CD4-positive, alpha-beta T cell treated with Interleukin-15 for 4 hours (primary cell): ENCODE data around the gene SYT1.
"Not testable (repeated sequence)": the region's sequence is repeated elsewhere in the genome, so short reads cannot be mapped to it uniquely, and the experiment has no call there.

Source experiments
- DNase-seq: peaks from one replicate; pipeline ENCODE4 v3.0.0-alpha.2; 2020; ENCODE audit warnings: low spot score

The SYT1 gene

DNA sequence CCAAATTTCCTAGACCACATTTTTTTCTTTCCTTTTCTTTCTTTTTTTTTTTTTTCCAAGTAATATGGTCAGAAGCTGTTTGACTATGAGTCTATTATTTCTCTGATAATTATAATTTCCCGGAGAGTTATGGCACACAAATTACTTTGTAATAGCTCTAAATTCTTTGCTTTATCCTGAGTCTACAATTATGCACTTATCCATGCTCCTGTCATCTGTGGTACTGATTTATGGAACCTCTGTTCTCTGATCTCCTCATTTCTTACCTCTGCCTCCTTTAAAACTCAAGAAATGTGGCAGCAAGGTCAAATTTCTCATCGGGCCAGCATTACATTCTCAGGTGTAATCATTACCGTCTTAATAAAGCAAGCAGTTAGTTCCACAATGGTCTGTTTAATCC lies 544.1 kb downstream of the SYT1 start:
- DNase-seq = no peak

DNA sequence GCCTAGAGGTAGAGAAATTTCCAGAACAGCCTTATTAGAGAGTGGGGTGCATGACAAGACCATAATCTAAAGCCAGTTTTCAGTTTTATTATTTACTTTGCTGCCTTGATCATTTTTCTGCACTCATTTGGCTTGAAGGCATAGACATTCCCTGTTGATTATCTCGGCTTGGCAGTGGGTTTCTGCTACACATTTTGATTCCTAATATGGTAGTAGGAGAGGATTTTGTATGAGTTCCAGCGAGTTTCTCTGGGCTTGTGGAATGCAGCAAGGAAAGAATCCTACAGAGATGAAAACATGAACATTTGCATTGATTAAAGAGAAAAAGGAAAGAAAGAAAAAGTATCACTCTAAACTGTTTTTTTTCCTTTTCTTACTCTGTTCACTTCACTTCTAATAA lies 545.0 kb downstream of the SYT1 start:
- no peak for DNase-seq

DNA sequence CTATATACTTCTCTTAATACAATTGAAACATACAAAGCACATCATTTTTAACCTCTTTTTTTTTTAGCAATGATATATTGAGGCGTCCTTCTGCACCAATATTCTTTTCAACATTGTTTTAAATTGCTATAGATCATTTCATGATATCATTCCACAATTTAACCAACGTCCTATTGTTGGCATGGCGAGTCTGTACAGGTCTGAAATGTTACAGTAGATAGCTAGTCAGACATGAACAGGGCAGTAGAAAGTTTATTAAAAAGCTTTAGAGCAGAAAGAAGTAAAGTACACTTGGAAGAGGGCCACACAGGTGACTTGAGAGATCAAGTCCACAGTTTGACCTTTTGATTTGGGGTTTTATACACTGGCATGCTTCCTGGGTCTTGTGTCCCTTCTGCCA lies 547.2 kb downstream of the SYT1 start:
- no peak for DNase-seq

DNA sequence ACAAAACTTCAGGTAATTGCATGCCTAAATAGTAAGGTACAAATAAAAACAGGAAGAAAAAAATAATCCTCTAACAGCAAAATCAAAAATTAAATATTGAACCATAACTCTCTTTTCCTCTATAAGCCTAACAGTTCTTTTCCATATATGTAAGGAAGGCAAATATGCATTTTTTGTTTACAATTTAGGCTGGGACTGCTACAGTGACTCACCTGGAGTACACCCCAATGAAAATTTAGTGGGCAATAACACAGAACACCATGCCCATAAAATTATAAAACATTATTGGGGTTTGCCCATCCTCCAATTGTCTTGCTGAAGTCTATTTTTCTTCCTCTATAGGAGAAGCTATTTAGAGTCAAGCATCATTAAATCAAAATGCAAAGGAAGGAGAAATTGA lies 549.2 kb downstream of the SYT1 start:
- DNase-seq = no peak

DNA sequence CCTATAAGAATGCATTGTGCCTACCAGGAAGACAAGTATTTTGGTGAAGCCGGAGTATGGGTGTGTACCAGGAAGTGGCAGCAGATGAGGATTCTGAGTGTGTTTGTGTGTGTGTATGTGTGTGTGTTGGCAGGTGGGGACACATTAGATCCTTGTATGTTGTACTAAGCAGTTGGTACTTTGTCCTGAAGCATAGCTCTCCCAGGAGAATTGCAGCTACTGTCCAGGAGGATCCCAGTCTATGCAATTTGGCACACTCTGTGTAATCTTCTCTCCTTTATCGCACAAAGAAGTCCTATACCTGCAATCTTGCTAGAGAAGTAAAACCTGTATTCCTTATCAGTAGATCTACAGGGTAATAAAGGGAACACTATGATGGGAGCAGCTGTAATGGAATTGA lies 549.7 kb downstream of the SYT1 start:
- DNase-seq = no peak

DNA sequence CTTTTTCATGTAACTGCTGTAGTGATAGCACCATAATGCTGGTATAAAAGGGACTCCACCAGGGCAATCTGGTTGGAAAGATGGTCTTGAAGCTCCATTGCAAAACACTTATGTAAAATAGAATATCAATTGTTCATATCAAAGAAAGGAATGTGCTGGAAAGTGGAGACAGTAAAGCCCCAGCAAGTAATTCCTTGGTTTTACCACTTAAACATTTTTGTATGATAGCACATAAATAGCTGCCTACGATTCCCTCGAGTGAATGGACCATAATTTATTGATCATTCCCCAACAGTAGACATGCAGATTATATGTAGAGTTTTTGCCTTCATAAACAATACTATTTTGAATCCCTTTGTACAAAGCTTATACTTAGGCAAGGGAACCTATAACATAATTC lies 550.7 kb downstream of the SYT1 start:
- no peak for DNase-seq

DNA sequence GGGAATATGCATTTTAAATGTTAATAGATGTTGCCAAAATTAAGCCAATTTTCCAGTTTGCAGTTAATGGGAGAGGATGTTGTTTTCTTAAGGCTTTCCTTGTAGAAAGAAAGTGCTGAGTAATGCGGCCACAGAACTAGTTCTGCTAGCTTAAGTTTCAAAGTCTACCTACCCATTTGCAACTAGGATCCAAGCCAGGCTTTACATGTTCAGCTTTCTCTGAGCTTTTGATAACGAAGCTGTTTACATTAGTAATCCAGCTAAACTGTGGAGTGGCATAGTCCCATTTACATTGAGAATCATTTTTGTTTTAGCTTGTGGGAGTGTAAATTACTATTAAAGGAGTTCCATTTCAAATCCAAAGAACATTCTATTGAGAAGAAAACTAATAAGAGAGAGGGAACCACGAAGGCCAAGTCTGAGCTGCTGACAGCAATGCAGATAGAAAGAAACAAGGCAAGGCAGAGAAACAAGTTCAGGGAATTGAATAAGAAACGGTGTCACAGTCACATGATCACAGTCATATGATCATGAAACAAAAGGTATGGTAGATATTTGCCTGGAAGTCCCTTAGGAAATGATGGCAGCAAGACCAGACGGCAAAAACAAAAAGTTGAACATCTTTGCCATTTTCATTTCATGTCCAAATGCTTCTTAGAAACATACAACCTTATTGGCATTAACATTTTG lies 551.3 kb downstream of the SYT1 start:
- DNase-seq = no peak

DNA sequence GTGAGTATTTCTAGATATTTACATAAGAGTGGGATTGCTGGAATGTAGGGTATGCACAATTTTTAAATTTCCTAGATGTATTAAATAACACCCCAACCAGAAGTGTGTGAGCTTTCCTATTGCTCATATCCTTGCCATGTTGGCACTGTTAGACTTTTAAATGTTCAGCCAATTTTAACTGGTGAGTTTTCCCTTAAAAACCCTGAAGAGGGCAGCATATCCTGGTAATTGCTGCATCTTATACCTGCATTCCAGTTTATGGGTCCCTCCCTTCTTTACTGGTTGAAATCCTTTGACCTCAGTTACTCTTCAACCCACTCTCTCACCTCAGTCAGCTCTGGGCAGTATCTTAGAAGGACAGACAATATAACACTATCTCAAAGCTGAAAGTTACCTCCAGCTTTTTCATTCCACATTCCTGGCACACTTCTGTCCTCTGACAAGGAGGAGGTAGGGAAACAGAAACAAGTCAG lies 555.6 kb downstream of the SYT1 start:
- no peak for DNase-seq

DNA sequence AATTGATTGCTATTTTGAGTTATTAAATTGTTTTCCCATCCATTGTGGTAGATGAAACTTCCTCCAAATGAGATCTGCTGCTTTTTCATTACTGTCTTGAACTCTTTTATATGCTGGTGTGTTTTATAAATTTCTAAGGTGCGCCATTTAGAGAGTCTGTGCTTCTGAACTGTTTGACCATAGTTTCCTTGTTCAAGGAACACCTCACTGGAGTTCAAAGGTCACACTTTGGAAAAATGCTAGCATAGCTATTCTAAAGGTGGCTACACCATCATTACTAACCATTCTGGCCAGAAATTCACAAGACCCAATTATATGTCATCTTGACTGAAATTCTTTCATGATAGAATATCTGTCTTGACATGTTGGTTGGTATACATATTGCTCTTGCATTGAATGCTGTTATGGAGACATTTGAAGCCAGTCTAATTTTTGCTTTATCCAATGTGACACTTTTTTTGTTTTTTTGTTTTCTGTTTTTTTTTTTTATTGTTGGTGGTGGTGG lies 556.7 kb downstream of the SYT1 start:
- no peak for DNase-seq

DNA sequence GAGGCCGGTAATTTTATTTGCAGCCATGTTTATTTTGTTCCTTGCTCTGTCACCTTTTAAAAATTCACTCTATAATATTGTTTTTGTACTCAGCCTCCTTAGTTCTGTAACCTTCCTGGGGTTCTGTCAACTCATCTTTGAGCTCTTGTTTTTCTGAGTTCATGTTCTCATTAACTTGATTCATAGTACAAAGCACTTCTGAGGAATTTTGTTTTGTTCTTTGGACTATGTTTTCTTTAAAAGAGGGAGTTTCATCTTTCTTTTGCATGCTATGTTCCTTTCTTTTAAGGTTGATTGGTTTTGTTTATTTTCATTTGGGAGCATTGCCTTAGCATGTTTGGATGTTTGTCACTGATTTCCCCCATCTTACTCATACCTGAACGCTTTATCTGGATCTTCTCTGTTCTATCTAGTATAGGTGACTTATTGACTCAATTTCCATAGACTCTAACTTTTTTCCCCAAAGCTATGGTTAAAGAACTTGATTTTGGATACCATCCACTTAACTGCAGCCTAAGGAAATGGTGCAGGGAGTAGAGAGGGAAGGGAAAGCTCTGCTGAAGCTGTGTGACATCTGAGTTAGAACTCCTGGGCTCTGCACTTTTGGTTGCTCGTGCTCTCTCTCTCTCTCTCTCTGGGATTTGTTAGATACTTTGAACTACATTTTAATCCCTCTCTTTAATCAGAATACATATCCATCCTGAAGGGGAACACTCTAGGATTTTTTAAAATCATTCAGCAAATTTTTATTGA lies 557.7 kb downstream of the SYT1 start:
- DNase-seq = no peak

DNA sequence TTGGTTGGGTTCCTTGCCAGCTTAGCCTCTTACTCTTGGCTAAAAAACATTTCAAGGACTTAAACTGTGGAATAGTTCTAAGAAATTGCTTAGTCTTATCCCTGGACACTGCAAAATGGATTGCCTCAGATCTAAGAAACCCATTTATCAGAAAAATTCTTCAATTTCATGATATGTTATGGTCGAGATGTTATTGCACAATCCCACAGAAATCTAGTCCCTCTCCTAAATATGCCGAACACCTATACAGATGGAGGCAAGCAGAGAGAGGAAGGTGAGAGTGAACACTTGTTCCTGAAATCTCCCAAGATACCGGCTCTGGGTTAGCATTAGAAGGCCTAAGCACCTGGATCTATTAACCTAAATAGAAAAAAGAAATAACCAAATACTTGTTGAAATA lies 559.0 kb downstream of the SYT1 start:
- no peak for DNase-seq

DNA sequence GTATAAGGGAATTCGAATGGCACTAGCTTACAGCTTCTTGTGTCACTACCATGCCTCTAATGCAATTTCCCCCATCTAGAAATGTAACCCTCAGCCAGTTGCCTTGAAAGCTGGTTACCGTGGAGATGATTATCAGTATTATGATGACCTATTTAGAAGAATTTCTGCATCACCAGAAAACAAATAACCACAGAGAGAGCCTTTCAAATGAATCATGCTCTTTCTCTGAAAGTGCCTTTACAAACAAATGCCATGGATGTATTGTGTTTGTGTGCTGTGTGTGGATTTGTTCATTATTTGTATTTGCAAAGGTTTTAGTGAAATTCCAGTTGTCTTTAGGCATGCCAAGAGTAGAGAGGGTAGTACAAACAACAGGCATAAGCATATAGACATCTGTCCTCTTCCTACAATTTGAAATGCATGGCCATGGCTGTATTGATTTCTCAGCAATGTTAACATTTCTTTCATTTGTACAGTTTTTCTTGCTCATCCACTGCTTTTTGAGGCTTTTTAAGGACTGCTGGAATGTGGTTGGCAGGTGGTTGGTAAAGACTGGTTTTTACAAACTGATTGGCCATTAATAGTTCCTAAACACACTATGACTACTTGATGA lies 559.6 kb downstream of the SYT1 start:
- no peak for DNase-seq

DNA sequence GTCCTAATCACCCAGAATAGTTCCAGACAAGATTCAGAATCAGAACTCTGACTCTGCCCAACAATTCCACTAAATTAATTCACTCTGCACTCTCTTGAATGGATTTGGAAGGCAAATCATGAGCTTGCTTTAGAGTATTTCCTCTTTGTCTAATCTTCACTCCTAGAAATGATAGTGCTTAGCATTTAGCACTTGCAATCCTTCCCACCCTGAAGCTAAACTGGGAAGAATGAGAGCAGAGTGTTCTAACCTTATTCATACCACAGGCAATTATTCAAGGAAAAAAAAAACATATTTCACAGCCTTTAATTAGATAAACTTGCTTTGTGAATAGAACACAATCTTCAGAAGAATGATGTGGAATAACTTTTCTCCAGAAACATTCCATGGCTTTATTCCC lies 561.5 kb downstream of the SYT1 start:
- DNase-seq = no peak

DNA sequence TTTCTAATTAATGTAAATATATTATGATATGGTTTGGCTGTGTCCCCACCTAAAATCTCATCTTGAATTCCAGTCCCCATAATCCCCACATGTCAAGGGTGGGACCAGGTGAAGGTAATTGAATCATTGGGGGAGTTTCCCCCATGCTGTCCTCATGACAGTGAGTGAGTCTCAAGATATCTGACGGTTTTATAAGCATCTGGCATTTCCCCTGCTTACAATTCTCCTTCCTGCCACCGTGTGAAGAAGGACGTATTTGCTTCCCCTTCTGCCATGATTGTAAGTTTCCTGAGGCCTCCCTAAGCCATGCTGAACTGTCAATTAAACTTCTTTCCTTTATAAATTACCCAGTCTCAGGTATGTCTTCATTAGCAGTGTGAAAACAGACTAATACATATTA lies 562.2 kb downstream of the SYT1 start:
- DNase-seq = not testable (repeated sequence)

DNA sequence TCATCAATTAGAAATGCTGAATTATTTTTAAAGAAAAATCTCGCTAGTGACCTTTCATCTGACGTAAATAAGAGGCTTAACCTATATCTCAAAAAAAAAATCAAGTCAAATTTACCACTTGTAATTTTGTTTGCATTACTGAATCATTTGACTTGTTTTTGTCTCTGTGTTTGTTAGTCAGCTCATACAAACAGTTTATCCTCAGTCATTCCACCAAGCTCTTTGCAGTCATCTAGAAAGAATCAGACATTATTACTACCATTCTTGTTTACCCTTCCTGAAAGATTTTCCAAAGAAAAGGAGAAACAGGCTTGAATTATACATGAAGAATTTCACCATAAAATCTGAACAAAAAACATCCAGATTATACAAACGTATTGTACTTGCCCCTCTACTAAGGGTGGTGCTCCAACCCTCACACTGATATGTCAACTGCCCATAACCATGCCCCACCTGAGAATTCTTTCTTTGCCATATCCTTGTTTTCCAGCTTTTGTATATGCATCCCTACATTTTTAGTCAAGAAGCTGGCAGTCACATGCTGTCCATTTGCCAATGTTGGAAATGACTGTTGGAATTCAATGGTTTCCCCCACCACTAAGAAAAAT lies 569.0 kb downstream of the SYT1 start:
- DNase-seq = no peak

DNA sequence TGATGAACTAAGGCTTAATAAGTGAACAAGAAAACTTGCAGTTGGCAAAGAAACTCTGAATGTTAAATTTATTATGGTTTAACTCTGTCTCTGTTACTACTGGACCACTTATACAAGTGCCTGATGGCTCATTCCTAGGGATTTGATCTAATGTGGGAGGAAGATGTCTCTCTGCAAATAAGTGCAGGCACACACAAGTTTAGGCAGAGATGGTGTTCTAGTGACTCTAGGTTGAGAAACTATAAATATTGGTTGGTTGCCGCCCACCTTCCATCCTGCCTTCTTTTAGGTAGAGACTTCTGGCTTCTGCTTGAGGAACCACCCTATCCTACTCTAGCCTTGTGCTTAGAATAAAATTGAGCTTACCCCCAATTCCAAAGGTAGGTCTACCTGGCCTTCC lies 570.0 kb downstream of the SYT1 start:
- DNase-seq = no peak

DNA sequence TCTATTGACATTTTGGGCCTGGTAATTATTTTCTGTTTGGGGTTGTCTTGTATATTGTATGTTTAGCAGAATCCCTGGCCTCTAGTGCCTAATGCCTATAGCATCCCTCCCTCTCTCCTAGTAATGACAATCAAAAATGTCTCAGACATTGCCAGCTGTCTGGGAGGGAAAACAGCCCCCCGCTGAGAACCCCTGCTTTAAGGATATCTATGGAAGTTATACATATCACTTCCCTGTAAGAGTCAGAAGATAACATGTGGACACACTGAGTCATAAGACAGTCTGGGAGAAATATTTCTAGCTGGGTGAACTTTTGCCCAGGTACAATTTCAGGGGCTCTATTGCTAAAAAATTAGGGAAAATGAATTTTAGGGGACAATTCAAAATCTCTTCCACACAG lies 571.2 kb downstream of the SYT1 start:
- no peak for DNase-seq

DNA sequence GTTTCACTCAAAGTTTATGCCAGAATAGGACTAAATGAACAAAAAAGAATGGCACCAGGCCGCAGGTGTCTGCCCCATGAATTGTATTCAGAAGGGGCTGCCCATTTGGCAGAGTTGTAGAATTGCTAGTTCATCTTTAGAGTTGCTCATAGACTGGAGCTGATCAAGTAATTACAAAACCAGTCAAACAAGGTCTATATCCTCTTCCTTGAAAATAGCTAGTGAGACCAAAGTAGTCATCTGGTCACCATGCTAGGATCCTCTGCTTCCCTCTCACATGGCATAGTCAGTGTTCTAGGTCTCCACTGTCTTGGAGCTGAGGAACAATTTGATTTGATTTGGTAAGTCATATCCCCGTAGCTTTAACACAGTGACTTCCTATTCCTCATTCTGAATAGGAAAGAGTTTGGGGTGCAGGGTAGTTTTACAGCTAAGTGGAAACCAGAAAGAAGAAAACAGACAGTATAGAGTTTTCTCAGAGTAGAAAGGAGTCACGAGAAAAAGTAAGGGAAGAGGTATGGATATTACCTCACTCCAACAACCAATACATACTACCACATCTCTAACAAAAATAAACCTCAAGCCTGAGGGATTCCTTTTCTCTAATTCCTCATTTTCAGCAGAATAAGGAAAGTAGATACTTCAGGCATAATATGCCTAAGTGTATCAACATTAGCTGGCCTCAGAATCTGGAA lies 574.1 kb downstream of the SYT1 start:
- no peak for DNase-seq

DNA sequence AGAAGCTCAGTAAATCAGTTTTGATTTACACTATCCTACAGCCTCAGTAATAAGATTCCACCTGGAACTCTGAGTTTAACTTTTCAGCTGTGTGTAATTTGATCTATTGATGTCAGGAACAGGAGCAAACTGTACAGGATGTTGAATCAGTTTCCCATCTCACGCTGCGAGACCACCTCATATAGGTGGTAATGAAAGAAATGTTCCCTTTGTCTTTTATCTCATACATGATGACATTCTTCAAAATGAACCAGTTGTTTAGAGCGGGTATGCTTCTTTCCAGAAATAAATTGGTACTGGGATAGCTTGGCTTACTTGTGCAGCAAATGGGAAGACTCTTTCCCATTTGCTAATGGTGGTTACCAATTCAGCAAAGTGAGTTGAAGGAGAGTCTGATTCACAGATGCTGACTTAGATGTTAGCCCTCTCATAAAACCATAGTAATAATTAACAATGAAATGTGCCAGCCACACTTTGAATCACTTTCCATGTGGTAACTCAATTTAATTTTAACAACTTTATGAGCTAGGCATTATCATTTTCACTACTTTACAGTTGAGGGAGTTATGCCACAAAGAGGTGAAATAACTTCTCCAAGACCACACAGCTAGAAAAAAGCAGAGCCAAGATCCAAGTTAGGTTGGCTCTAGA lies 574.7 kb downstream of the SYT1 start:
- DNase-seq = no peak

DNA sequence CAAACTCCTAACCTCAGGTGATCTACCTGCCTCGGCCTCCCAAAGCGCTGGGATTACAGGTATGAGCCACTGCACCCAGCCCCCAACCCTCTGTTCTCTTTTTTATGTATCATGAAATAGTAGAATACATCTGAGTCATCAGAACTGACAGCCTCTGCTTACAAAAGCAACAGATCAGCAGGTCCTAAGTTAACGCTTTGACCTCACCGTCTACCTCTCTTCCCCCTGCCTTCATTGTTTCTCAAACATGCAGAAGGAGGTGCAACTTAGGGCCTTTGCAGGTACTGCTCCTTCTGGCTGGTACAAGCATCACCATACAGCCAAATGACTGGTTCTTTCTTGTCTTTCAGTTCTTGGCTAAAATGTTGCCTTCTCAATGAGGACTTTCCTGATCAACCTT lies 577.0 kb downstream of the SYT1 start:
- no peak for DNase-seq

DNA sequence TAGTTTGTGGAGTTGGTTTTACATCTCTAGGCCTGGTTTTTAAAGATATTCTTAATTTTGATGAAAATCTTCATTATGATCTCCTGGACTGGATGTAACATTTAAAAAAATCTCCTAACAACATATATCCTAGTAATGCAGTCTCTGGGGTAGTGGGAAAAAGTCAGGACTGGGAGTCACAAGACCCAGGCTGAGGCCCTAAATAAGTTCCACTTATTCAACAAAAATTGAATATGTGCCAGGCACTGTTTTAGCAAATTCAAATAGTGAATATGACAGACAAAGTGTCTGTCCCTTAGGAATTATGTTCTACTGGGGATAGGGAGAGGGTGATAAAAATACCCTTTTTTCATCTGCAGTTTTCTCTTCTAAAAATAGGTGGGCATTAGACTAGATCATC lies 577.8 kb downstream of the SYT1 start:
- DNase-seq = no peak

DNA sequence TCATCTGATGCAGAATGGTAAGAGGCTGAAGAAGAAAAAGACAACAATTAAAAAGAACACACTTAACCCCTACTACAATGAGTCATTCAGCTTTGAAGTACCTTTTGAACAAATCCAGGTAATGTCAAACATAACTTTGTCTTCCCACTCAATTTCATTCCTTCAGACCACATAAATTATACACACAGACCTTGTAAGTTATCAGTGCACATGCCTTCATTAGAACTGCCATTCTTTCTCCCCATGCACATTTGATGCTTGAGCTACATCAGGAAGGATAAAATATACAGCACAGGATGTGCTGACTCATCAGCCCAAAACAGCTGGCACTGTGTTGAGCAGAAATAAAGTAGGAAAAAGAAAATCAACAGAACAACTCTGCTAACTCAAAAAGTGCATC lies 579.5 kb downstream of the SYT1 start:
- no peak for DNase-seq
